ENCODE results near the gene NFASC.

DNA sequence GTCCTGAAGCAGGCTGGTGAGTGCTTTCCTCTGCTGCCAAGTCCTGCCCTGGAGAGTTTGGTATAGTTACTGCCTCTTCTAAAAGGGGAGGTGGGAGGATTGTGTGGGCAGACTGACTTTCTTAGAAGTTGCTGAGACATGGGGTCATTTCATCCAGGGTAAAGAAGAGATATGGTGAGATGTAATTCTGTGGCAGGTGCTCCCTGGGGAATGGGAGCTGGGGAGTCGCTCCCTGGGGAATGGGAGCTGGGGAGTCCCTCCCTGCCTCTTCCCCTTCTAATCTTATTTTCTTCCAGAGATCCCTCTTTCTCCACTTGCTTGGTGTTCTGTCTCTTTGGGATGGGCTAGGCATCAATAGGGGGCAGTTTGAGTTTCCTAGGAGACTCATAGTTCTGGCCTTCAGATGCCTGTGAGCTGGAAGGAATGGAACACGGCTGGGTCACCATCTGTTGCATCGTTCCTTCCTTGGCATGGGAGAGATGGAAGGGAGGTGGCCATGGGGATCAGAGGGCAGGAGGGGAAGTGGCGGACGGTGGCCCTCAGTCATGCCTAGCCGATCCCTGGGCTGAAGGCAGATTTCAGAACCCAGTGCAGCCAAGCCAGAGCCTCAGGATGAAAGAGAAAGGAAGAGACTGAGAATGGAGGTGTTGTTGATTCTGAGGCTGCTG lies 59.0 kb downstream of the NFASC start:
- TF ChIP-seq, protein P1, sequence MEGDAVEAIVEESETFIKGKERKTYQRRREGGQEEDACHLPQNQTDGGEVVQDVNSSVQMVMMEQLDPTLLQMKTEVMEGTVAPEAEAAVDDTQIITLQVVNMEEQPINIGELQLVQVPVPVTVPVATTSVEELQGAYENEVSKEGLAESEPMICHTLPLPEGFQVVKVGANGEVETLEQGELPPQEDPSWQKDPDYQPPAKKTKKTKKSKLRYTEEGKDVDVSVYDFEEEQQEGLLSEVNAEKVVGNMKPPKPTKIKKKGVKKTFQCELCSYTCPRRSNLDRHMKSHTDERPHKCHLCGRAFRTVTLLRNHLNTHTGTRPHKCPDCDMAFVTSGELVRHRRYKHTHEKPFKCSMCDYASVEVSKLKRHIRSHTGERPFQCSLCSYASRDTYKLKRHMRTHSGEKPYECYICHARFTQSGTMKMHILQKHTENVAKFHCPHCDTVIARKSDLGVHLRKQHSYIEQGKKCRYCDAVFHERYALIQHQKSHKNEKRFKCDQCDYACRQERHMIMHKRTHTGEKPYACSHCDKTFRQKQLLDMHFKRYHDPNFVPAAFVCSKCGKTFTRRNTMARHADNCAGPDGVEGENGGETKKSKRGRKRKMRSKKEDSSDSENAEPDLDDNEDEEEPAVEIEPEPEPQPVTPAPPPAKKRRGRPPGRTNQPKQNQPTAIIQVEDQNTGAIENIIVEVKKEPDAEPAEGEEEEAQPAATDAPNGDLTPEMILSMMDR (IDR thresholded peaks at IDR 0.05; ENCODE audit: insufficient read depth, low read length, poor library complexity, severe bottlenecking), result no peak
- TF ChIP-seq EZH2phosphoT487 (conservative IDR thresholded peaks at IDR 0.05; ENCODE audit: low read length), result no peak

All from SU-DHL-6 (cell line).